Panc1 (cell line): Measurements from ENCODE around the gene NHSL1.

Experiments
- POLR2AphosphoS5 ChIP-seq: IDR thresholded peaks from 2 replicates; pipeline ENCODE4 v1.6.1; 2012; ENCODE audit warnings: mild to moderate bottlenecking, low read depth, low read length, moderate library complexity
- SIN3A ChIP-seq: IDR thresholded peaks from 2 replicates; pipeline ENCODE4 v1.6.1; 2012; ENCODE audit warnings: low read depth, mild to moderate bottlenecking, low read length, moderate library complexity, borderline replicate concordance; ENCODE audit not compliant: insufficient read depth
- TCF7L2 ChIP-seq: IDR thresholded peaks from 2 replicates; pipeline ENCODE4 v1.6.1; 2011; ENCODE audit warnings: mild to moderate bottlenecking, low read depth, low read length, inconsistent platforms
- TF ChIP-seq, protein P1 (sequence below), 2 experiments: IDR thresholded peaks; 2 replicates each; pipeline ENCODE4 v1.6.1; 2011 to 2012; ENCODE audit warnings: low read depth in 2 of 2, control low read depth in 1 of 2, low read length in 1 of 2, mild to moderate bottlenecking in 1 of 2, moderate library complexity in 1 of 2; ENCODE audit not compliant: insufficient read depth in 1 of 2
- TF ChIP-seq, protein P2 (sequence below): fragments of 450-650 bp; IDR thresholded peaks from 2 replicates; pipeline ENCODE4 v1.5.1; 2017; ENCODE audit warnings: mild to moderate bottlenecking

DNA sequence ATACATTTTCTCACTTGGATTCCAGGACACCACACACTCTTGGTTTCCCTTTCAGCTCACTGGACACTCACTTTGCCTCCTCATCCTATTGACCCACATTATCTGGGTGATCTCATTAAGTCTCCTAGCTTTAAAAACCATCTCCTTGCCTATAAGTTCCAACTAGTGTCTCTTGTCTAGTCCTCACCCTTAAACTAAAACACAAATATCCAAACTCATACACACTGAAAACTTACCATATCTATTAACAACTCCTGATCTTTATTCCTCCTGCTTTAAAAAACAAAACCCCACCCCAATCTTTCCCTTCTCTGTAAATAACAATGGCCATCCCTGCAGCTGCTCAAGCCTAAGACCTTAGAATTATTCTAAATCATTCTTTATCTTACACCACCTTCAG lies 125.1 kb downstream of the NHSL1 start:
- TF ChIP-seq POLR2AphosphoS5 = no peak
- TF ChIP-seq, protein P1, sequence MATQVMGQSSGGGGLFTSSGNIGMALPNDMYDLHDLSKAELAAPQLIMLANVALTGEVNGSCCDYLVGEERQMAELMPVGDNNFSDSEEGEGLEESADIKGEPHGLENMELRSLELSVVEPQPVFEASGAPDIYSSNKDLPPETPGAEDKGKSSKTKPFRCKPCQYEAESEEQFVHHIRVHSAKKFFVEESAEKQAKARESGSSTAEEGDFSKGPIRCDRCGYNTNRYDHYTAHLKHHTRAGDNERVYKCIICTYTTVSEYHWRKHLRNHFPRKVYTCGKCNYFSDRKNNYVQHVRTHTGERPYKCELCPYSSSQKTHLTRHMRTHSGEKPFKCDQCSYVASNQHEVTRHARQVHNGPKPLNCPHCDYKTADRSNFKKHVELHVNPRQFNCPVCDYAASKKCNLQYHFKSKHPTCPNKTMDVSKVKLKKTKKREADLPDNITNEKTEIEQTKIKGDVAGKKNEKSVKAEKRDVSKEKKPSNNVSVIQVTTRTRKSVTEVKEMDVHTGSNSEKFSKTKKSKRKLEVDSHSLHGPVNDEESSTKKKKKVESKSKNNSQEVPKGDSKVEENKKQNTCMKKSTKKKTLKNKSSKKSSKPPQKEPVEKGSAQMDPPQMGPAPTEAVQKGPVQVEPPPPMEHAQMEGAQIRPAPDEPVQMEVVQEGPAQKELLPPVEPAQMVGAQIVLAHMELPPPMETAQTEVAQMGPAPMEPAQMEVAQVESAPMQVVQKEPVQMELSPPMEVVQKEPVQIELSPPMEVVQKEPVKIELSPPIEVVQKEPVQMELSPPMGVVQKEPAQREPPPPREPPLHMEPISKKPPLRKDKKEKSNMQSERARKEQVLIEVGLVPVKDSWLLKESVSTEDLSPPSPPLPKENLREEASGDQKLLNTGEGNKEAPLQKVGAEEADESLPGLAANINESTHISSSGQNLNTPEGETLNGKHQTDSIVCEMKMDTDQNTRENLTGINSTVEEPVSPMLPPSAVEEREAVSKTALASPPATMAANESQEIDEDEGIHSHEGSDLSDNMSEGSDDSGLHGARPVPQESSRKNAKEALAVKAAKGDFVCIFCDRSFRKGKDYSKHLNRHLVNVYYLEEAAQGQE (IDR thresholded peaks at IDR 0.05; ENCODE audit: insufficient read depth in 1 of 2, low read depth in 2 of 2, low read length in 1 of 2) = no peak
- TF ChIP-seq, protein P2, sequence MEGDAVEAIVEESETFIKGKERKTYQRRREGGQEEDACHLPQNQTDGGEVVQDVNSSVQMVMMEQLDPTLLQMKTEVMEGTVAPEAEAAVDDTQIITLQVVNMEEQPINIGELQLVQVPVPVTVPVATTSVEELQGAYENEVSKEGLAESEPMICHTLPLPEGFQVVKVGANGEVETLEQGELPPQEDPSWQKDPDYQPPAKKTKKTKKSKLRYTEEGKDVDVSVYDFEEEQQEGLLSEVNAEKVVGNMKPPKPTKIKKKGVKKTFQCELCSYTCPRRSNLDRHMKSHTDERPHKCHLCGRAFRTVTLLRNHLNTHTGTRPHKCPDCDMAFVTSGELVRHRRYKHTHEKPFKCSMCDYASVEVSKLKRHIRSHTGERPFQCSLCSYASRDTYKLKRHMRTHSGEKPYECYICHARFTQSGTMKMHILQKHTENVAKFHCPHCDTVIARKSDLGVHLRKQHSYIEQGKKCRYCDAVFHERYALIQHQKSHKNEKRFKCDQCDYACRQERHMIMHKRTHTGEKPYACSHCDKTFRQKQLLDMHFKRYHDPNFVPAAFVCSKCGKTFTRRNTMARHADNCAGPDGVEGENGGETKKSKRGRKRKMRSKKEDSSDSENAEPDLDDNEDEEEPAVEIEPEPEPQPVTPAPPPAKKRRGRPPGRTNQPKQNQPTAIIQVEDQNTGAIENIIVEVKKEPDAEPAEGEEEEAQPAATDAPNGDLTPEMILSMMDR = no peak
- TF ChIP-seq TCF7L2 = no peak
- TF ChIP-seq SIN3A = no peak
